ENCODE results near the gene TRIL. TPM values are rescaled to one million over a fixed set of nuclear protein-coding genes. Genes with fewer than 3 reads are reported as not detected.

TRIL gene
- total and polyA plus RNA-seq, 2 of the 13 experiments (the other 11 are each of a cell fraction or from before 2014, with no cell fraction given) = 0.18 to 0.40 TPM

- peak overlapping the region; percentile 36 for H3K9ac ChIP-seq (ENCODE audit: insufficient read depth, low read depth, low read length)
- peak; percentile 82 for DNase-seq (ENCODE audit: low spot score)
- H2AFZ ChIP-seq (ENCODE audit: low read length) = no peak overlapping the region
- ChIA-PET CTCF (ENCODE audit: low intra/inter-chr PET ratio, low total read pairs) (interaction anchor here (1.3 to 3.7 kb wide), 7 partner anchors 33 to 999 kb away, joined by 3 to 57 read pairs (median 9); no protein-coding TSS in a partner anchor), POLR2A (interaction anchor here (1.4 to 2.1 kb wide), 2 partner anchors 34 to 184 kb away, joined by 4 to 8 read pairs; no protein-coding TSS in a partner anchor)
- H3K27me3 ChIP-seq (ENCODE audit: control insufficient read depth in 1 of 2, insufficient read depth in 2 of 2, low read length in 2 of 2) = no peaks in the 10 kb centered on the region
- peak; percentile 74 for ATAC-seq
- no TSS peak for BruUV-seq (replicated peaks)
- intact Hi-C loops (cut with micrococcal nuclease; ENCODE audit: unreplicated experiment) = loop anchor here (1.0 to 5.0 kb wide), 6 partner anchors 34 to 690 kb away; no protein-coding TSS in a partner anchor
- H4K20me1 ChIP-seq (ENCODE audit: insufficient read depth, low read length) = no peaks in the 10 kb centered on the region
- H3K79me2 ChIP-seq (ENCODE audit: insufficient read depth, low read length) = no peaks in the 10 kb centered on the region
- peaks cover 28% of the 10 kb centered on the region for H3K4me1 ChIP-seq (ENCODE audit: insufficient read depth, low read length)
- in situ Hi-C loops (cut with HindIII; ENCODE audit: extremely low pct_ligation_motif_present, low pct_unique_long_range_greater_than_20kb) = loop anchor here (5.0 to 10.0 kb wide), 5 partner anchors 35 to 642 kb away; partner anchors contain the start of genes PRR15 and TRIL
- peak; percentile 82 for FAIRE-seq
- H3K27ac ChIP-seq (ENCODE audit: extremely low read length, insufficient read depth, low read length) = peak overlapping the region; percentile 16
- H3K36me3 ChIP-seq (replicated peaks in 1 of 2; ENCODE audit: control insufficient read depth in 1 of 2, insufficient read depth in 2 of 2, low read length in 2 of 2) = no peaks in the 10 kb centered on the region
- peak overlapping the region; percentile 71 for H3K4me2 ChIP-seq (ENCODE audit: low read depth, low read length)
- H3K9me3 ChIP-seq (ENCODE audit: low read length) = no peaks in the 10 kb centered on the region
- H3K4me3 ChIP-seq (replicated peaks in 1 of 3; ENCODE audit: insufficient read depth in 1 of 3, low read depth in 2 of 3, low read length in 3 of 3) = peak overlapping the region in 2 of 3 experiments; percentile 31 to 49; a peak in 3 of 6 replicates
- WGBS (ENCODE audit: low lambda C conversion rate) = under 1% methylated on average over 7 of the region's 7 CpGs
- 0 out of 2 replicates have a peak, but pooled peaks have one; percentile 24 for TF ChIP-seq HDAC1 (CRISPR knock-in tag; IDR thresholded peaks at IDR 0.05)
- TF ChIP-seq ARID5B (CRISPR knock-in tag; IDR thresholded peaks at IDR 0.05) = peak; percentile 57; the same call in 1 of the 2 replicates
- TF ChIP-seq GATAD2A (CRISPR knock-in tag; IDR thresholded peaks at IDR 0.05) = peak; percentile 40; the same call in 1 of the 2 replicates
- no peak for TF ChIP-seq ZNF251 (CRISPR knock-in tag; IDR thresholded peaks at IDR 0.05)
- no peak for TF ChIP-seq HDAC2 (CRISPR knock-in tag; IDR thresholded peaks at IDR 0.05)
- TF ChIP-seq TAF1 (CRISPR knock-in tag; IDR thresholded peaks at IDR 0.05) = no peak
- TF ChIP-seq NCOA2 (CRISPR knock-in tag; IDR thresholded peaks at IDR 0.05) = peak; percentile 64
- no peak for TF ChIP-seq SOX13 (IDR thresholded peaks at IDR 0.05)
- peak in 1 of 2 experiments; percentile 54; a peak in 2 of 4 replicates for TF ChIP-seq SOX13 (CRISPR knock-in tag; conservative IDR thresholded peaks at IDR 0.05 in 1 of 2, IDR thresholded peaks at IDR 0.05 in 1 of 2)
- peak in 1 of 2 experiments; percentile 47; a peak in 1 of 4 replicates for TF ChIP-seq EP300 (IDR thresholded peaks at IDR 0.05; ENCODE audit: low read depth in 2 of 2, low read length in 2 of 2)
- no peak; the same call in 1 of the 2 replicates for TF ChIP-seq EP300 (CRISPR knock-in tag; IDR thresholded peaks at IDR 0.05; ENCODE audit: borderline replicate concordance)
- peak; percentile 65 for TF ChIP-seq TCF7 (IDR thresholded peaks at IDR 0.05; ENCODE audit: low read depth)
- 0 out of 2 replicates have a peak, but pooled peaks have one; percentile 34 for TF ChIP-seq ZKSCAN1 (IDR thresholded peaks at IDR 0.05; ENCODE audit: low read length)
- no peak for TF ChIP-seq HIVEP1 (CRISPR knock-in tag; IDR thresholded peaks at IDR 0.05)
- no peak for TF ChIP-seq GPN1 (CRISPR knock-in tag; IDR thresholded peaks at IDR 0.05; ENCODE audit: borderline replicate concordance)
- peak; percentile 39; the same call in 1 of the 2 replicates for TF ChIP-seq SIX1 (CRISPR knock-in tag; IDR thresholded peaks at IDR 0.05; ENCODE audit: borderline replicate concordance)
- no peak for TF ChIP-seq FOXK2 (IDR thresholded peaks at IDR 0.05)
These were observed 35.4 kb downstream of the TRIL start for GRCh38 chr7:28922624-28923331.

All from HepG2 (cell line).